PC-9 (cell line): Measurements from ENCODE around the gene PCSK9. TPM values are rescaled to one million over a fixed set of nuclear protein-coding genes. Genes with fewer than 3 reads are reported as not detected.
A peak's percentile ranks its signal among the peaks of the same experiment; 100 is the strongest.

Experiments used
- BruUV-seq: library from RNA; stranded (reverse); fragments of 400-500 nt; replicated peaks from 2 replicates; lab custom pipeline; 2021; lab: Mats Ljungman, UMichigan
- CTCF ChIA-PET: fragments of 300-600 bp; sonication (Branson Sonifier 250); formaldehyde crosslinking; loops from one replicate; lab custom pipeline; 2022; ENCODE audit warnings: antibody characterized with exemption; lab: Charles Lee
- POLR2A ChIA-PET: fragments of 300-600 bp; sonication (Branson Sonifier 250); formaldehyde crosslinking; loops from one replicate; lab custom pipeline; 2022; ENCODE audit warnings: antibody characterized with exemption; ENCODE audit not compliant: unreplicated experiment; lab: Charles Lee
- DNase-seq, 2 experiments: peaks; one replicate each; pipeline versions ENCODE4 v3.0.0 to v3.0.0-alpha.2; 2015 to 2022; ENCODE audit warnings: mixed read lengths in 1 of 2
- H2AFZ ChIP-seq: fragments of 200-600 bp; sonication (generic); 2 replicates; pipeline ENCODE4 v1.8.1; 2017; ENCODE audit warnings: antibody characterized with exemption
- H3F3A ChIP-seq: fragments of 200-600 bp; sonication (generic); 2 replicates; pipeline ENCODE4 v1.8.1; 2017; ENCODE audit warnings: antibody characterized with exemption, mild to moderate bottlenecking, low read depth; ENCODE audit not compliant: insufficient read depth
- H3K27ac ChIP-seq: fragments of 200-600 bp; sonication (generic); 2 replicates; pipeline ENCODE4 v1.6.1; 2016; ENCODE audit warnings: mixed run types
- H3K27me3 ChIP-seq: fragments of 200-600 bp; sonication (generic); 2 replicates; pipeline ENCODE4 v1.6.1; 2016; ENCODE audit warnings: low read depth, mixed run types; ENCODE audit not compliant: insufficient read depth
- H3K36me3 ChIP-seq: fragments of 200-600 bp; sonication (generic); 2 replicates; pipeline ENCODE4 v1.6.1; 2016; ENCODE audit warnings: low read depth, mixed run types
- H3K4me1 ChIP-seq: fragments of 200-600 bp; sonication (generic); replicated peaks from 2 replicates; pipeline ENCODE4 v1.6.1; 2016; ENCODE audit warnings: mixed run types; ENCODE audit not compliant: insufficient read depth
- H3K4me2 ChIP-seq: fragments of 200-600 bp; sonication (generic); 2 replicates; pipeline ENCODE4 v1.6.1; 2017; ENCODE audit warnings: mixed run types
- H3K4me3 ChIP-seq: fragments of 200-600 bp; sonication (generic); 2 replicates; pipeline ENCODE4 v1.6.1; 2016; ENCODE audit warnings: mixed run types
- H3K79me2 ChIP-seq: fragments of 200-600 bp; sonication (generic); 2 replicates; pipeline ENCODE4 v1.6.1; 2017; ENCODE audit warnings: low read depth, mixed run types
- H3K9me2 ChIP-seq: fragments of 200-600 bp; sonication (generic); 2 replicates; pipeline ENCODE4 v1.8.1; 2017; ENCODE audit warnings: mild to moderate bottlenecking; ENCODE audit not compliant: insufficient read depth
- H3K9me3 ChIP-seq: fragments of 200-600 bp; sonication (generic); 2 replicates; pipeline ENCODE4 v1.8.1; 2016; ENCODE audit warnings: low read depth; ENCODE audit not compliant: insufficient read depth
- H4K20me1 ChIP-seq: fragments of 200-600 bp; sonication (generic); 2 replicates; pipeline ENCODE4 v1.8.1; 2017; ENCODE audit not compliant: insufficient read depth
- EZH2 ChIP-seq: fragments of 200-600 bp; sonication (generic); IDR thresholded peaks from 2 replicates; pipeline ENCODE4 v1.8.0; 2017; ENCODE audit warnings: antibody characterized with exemption, low read depth
- intact Hi-C: fragments of 100-400 bp; cut with micrococcal nuclease; formaldehyde crosslinking; loops from one replicate; pipeline ENCODE4 v1.10.0; 2022; ENCODE audit not compliant: unreplicated experiment
- total RNA-seq: library from RNA; stranded (reverse); gene quantifications from 2 replicates; pipeline ENCODE4 v1.2.3, GENCODE V29; 2021
- TF ChIP-seq, protein P1 (sequence below): fragments of 200-600 bp; sonication (generic); conservative IDR thresholded peaks from 2 replicates; pipeline ENCODE4 v1.6.1; 2017; ENCODE audit warnings: mixed run types, antibody characterized with exemption, mild to moderate bottlenecking, moderate library complexity

Gene PCSK9
- total RNA-seq, 1 experiment from 2014 or later = 133 TPM

DNA sequence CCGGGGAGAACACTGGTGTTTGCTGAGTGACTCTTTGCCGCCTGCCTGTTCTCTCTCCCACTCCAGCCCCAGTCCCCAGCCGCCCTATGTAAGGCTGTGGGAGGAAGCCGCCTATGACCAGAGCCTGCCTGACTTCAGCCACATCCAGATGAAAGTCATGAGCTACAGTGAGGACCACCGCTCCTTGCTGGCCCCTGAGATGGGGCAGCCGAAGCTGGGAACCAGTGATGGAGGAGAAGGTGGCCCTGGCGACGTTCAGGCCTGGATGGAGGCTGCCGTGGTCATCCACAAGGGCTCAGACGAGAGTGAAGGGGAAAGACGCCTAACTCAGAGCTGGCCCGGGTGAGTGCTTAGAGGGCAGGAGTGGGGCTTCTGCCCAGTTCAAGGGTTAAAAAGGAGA lies 32.4 kb upstream of the PCSK9 start:
- TF ChIP-seq, protein P1, sequence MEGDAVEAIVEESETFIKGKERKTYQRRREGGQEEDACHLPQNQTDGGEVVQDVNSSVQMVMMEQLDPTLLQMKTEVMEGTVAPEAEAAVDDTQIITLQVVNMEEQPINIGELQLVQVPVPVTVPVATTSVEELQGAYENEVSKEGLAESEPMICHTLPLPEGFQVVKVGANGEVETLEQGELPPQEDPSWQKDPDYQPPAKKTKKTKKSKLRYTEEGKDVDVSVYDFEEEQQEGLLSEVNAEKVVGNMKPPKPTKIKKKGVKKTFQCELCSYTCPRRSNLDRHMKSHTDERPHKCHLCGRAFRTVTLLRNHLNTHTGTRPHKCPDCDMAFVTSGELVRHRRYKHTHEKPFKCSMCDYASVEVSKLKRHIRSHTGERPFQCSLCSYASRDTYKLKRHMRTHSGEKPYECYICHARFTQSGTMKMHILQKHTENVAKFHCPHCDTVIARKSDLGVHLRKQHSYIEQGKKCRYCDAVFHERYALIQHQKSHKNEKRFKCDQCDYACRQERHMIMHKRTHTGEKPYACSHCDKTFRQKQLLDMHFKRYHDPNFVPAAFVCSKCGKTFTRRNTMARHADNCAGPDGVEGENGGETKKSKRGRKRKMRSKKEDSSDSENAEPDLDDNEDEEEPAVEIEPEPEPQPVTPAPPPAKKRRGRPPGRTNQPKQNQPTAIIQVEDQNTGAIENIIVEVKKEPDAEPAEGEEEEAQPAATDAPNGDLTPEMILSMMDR = no peak
- no peak for TF ChIP-seq EZH2
- H3K27me3 ChIP-seq = no peaks in the 10 kb centered on the region
- no peak overlapping the region for H3K4me3 ChIP-seq
- no peaks in the 10 kb centered on the region for H3K79me2 ChIP-seq
- no peaks in the 10 kb centered on the region for H3K9me2 ChIP-seq
- no peaks in the 10 kb centered on the region for H4K20me1 ChIP-seq
- no peaks in the 10 kb centered on the region; the same call in 1 of the 2 replicates for H3F3A ChIP-seq
- DNase-seq = no peak
- no peak overlapping the region for H3K4me2 ChIP-seq
- ChIA-PET CTCF (interaction anchor here (1.0 to 1.1 kb wide), 2 partner anchors 56 to 62 kb away, joined by 4 read pairs; no protein-coding TSS in a partner anchor), POLR2A (interaction anchor here (0.5 kb wide), 1 partner anchor 488 kb away, joined by 35 read pairs; no protein-coding TSS in a partner anchor)
- no peak overlapping the region for H3K27ac ChIP-seq
- no TSS peak for BruUV-seq
- no peaks in the 10 kb centered on the region for H3K9me3 ChIP-seq
- H3K4me1 ChIP-seq = peaks cover 9% of the 10 kb centered on the region; the same call in 1 of the 2 replicates
- no peaks in the 10 kb centered on the region for H3K36me3 ChIP-seq
- intact Hi-C loops = no loop called here
- no peak overlapping the region for H2AFZ ChIP-seq

DNA sequence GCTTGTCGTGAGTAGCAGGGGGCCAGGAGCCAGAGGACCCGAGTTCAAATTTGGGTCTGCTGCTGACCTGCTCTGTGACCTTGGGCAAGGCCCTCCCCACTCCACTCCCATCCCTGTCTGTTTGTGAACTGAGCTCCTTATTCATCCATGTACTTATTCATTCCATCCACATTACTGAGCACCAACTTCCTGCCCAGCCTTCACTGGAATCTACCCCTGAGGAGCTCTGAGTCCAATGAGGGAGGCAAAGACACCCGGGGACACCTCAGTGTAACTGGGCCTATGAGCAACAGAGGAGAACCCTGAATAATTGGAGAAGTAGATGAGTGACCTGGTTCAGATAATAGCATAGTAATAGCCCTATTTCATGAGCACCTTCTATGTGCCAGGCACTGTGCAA lies 31.7 kb upstream of the PCSK9 start:
- no peaks in the 10 kb centered on the region for H3K79me2 ChIP-seq
- POLR2A ChIA-PET = interaction anchor here (0.5 kb wide), 2 partner anchors 121 to 489 kb away, joined by 4 to 35 read pairs; partner anchors contain the start of gene DHCR24
- no peak overlapping the region for H3K27ac ChIP-seq
- intact Hi-C loops = no loop called here
- no peaks in the 10 kb centered on the region for H4K20me1 ChIP-seq
- H3K9me2 ChIP-seq = no peaks in the 10 kb centered on the region
- CTCF ChIA-PET = interaction anchor here (0.5 to 1.1 kb wide), 4 partner anchors 11 to 63 kb away, joined by 3 to 4 read pairs (median 4); no protein-coding TSS in a partner anchor
- no peak overlapping the region for H2AFZ ChIP-seq
- no peak overlapping the region for H3K4me2 ChIP-seq
- BruUV-seq = no TSS peak
- TF ChIP-seq, protein P1 = no peak
- TF ChIP-seq EZH2 = no peak
- H3K4me3 ChIP-seq = no peak overlapping the region
- H3K27me3 ChIP-seq = no peaks in the 10 kb centered on the region
- no peaks in the 10 kb centered on the region; the same call in 1 of the 2 replicates for H3F3A ChIP-seq
- no peaks in the 10 kb centered on the region for H3K36me3 ChIP-seq
- peak; percentile 27 to 56 for DNase-seq
- no peaks in the 10 kb centered on the region for H3K9me3 ChIP-seq
- H3K4me1 ChIP-seq = peaks cover 9% of the 10 kb centered on the region; the same call in 1 of the 2 replicates

DNA sequence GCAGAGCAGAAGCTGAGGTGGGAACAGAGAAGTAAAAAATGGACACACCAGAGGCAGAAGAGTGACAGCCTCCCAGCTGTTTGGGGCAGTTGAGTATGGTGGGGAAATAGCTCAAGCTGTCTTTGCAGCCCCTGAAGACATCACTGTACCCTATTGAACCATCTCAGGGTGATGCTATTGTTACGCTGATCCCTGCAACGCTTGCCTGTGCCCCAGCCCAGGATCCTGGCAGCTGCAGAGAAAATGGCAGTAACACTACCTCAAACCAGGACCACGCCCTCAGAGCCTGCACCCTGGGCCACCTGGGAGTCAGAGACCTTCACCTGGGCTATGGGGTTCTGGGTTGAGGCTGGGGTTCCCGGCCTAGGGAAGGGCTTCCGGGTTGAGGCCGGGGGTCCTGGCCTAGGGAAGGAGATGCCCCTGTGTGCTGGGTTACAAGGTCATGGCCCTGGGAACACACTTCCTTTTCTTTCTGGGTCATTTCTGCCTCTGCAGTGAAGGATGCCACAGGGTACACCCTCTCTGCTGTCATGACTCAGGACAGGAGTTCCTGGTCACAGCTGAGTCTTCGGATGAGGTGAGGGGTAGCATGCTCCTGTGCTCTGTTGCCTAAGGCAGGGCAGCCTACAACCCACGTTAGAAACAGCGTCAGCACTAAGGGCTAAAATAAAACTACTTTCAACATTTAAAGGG lies 29.0 kb upstream of the PCSK9 start:
- Histone ChIP-seq H3K9me2 (no peaks in the 10 kb centered on the region), H3K27me3 (peaks cover 10% of the 10 kb centered on the region; the same call in 1 of the 2 replicates), H3K27ac (no peak overlapping the region), H2AFZ (no peak overlapping the region), H3K4me1 (peaks cover 9% of the 10 kb centered on the region; the same call in 1 of the 2 replicates), H3K4me3 (no peak overlapping the region), H3F3A (no peaks in the 10 kb centered on the region; the same call in 1 of the 2 replicates), H3K79me2 (no peaks in the 10 kb centered on the region), H3K4me2 (no peak overlapping the region), H3K9me3 (no peaks in the 10 kb centered on the region), H3K36me3 (no peaks in the 10 kb centered on the region), H4K20me1 (no peaks in the 10 kb centered on the region)
- BruUV-seq = no TSS peak
- CTCF ChIA-PET = interaction anchor here (0.5 kb wide), 1 partner anchor 70 kb away, joined by 3 read pairs; no protein-coding TSS in a partner anchor
- POLR2A ChIA-PET = no interaction called here
- intact Hi-C loops = no loop called here
- no peak for TF ChIP-seq EZH2
- TF ChIP-seq, protein P1 = no peak
- DNase-seq = no peak
